Activated CD8-positive, alpha-beta memory T cell treated with anti-CD3 and anti-CD28 coated beads, Interleukin-2, amount 50 U/mL, for 4 hours (primary cell): ENCODE measurements around the gene OCEL1.

Experiments
- DNase-seq: peaks from one replicate; pipeline ENCODE4 v3.0.0-alpha.2; 2020

OCEL1 gene

DNA sequence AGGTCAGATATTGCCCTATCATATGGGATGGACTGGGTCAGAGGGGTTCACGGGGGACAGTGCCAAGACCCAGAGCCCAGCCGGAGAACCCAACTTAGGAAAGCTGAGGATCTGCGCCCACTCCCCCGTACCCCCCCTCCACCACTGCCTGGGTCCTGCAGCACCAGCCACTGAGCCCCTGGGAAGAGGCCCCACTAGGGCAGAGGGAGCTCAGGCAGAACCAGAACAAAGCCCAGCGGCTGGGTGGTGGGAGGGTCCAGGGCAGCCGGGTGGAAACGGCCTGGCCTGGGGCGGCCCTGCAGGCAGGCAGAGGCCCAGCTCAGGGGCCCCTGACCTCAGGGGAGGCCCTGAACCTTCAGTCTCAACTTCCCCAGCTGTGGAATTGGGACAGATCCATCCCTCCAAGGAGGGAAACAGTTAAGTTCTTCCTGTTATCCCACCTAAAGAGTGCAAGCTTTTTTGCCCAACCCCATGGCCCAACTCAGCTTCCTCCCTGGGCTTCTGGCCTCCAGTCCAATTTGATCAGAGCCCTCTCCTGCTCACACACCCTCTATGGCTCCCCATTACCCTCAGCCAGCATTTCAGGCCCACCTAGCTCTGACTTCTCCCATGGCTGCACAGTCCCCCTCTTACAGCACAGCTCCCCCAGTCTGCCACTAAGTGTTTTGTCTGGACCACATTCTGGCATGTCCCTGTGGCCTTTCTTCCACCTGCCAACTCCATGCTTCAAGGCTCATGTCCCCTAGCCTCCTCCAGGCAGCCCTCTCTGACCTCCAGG is 16.6 kb downstream of the OCEL1 start:
- DNase-seq, result no peak

DNA sequence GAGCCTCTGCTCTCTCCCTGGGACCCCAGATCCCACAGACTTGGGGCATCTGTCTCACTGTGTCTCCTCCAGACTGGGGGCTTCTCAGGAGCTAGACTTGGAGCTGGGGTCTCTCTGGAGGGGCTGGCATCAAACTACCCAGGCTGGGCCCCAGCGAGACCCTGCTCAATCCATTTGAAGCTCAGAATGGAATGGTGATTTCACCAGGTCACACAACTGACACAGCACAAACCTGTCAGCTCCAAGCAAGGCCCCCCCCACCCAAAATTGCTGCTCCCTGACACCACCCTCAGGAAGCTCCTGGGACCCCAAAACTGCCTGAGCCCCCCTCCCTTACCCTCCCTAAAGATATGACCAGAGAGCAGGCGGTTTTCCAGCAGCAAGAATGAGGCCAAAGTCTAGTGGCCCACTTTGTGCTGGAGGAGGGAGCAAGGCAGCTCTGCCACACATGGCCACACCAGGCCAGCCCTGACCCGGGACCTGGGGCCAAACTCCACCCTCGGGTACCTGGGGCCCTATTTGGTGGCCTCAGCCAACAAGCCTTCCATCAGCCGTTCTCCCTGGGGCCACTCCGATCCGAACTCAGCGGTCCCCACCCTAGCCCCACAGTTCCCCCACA is 17.3 kb downstream of the OCEL1 start:
- no peak for DNase-seq

DNA sequence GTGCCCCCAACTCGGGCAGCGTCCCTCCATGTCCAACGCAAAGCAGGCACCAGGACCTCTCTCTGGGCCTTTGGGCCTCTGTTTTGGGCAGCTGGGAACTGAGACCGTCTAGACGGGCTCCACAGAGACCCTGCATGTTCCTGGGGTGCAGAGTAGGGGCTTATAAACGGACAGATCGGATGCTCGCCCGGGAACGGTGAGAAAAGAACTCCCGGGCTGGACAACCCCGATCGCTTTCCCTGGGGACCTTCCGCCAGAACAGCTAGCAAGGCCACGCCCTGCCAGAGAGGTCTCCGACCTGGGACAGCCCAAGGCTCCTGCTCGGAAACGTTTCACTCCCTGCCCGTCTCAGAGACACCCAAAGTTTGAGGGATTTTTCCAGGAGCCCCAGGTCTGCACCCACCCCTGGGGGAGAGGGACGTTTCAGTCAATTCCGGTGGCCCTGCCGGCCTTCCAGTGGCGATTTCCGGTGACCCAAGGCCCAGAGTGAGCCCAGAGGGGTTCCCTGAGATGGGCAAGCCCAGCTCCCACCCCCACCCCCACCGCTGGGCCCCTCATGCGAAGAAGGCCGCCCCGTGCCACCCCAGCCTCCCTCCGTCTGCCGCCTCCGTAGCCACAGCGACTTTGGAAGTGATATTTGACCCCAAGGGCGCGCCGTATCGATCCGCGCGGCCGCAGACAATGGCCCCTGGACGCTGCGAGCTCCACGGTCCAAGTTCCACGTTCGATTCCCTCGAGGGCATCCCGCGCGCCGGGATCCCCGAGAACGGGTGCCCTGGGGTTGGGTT is 18.0 kb downstream of the OCEL1 start:
- no peak for DNase-seq

DNA sequence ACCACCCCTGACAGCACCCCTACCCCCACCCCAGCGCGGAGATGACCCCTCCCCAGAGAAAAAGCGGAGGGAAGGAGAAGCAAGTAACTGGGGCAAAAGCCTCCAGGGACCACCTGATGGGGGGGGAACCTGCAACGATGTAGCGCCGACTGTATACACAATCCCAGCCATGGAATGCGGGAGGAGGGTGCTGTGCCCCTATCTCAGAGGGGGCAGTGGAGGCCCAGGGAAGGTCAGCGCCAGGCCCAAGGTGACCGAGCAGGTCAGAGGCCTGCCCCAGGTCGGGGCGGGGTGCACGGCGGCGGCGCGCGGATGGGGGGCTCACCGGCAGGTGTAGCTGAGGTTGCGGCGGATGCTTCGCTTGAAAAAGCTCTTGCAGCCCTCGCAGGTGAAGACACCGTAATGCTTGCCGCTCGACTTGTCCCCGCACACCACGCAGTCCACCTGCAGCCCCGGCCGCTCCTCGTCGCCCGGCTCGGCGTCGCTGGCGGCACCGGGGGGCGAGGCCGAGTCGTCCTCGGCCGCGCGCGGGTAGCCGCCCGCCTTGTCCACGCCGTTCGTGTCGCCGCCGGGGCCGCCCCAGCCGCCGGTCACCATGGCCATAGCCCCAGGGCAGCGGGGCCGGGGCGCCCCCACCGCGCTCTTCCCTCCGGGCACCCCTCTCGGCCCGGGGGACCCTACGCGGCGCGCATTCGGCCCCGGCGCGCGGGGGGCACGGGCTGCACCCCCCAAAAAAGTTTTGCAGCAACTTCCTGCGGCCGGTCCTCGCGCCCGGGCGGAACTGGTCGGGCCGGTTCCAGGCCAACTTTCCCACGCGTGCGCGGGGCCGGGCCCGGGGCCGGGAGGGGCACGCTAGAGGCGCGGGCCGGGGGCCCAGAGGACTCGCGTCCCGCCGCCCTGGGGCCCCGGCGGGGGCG is 18.9 kb downstream of the OCEL1 start:
- no peak for DNase-seq

DNA sequence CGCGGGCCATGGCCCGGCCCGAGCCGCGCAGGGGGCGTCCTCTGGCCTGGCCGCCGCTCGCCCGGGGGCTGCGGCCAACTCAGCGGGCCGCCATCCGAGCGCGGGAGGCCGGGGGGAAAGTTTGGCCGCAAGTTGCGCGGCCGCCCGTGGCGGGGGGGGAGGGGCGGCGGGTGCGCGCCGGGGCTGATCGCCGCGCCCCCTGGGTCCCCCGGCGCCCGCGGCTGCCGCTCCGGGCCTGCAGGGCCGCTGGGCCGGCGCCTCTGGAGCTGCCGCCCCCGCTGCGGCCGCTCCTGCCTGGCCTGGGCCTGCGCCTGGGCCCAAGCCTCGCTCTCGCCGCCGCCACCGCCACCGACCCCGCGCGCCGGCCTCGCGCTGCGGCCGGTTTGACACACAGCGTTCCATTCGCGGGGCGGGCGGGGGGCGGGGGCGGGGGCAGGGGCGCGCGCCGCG is 19.5 kb downstream of the OCEL1 start, which contains the start of gene NR2F6:
Gene NR2F6 (minus strand): TSS at position 385 of the 450 bp plus-strand sequence. CDS start 699 bp downstream, outside the sequence.
- DNase-seq, result no peak

DNA sequence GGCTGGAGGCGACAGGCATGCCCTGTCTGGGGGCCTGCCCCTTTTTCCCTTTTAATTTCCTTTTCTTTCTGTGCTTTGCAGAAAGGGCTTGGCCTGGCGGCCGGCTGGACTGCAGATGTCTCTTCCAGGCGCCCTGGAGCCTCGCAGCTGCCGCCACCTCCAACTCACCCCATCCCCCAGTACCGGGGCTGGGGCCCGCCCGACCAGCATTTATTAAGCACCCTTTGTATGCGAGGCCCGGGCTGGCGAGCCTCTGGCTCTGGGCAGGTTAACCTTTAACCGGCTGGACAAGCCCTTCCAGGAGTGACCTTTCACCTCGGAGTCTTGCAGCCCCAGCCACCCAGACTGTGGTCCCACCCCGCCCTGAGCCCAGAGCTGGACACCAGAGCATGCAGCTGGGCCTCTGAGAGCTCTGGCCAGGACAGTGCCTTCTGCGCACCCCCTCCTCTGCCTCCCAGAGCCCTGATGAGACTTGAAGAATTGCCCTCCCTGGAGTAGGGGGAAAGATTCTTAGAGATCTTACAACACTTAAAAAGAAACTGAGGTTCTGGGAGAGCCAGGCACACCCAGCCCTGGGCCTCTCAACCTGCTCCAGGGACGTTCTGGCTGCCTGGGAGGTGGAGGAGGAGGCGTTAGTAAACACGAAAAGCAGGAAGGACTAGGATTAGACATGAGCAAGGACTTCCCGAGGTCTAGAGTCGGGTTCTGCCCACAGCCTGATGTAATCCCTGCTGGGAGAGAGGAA is 20.8 kb downstream of the OCEL1 start:
- DNase-seq, result no peak

DNA sequence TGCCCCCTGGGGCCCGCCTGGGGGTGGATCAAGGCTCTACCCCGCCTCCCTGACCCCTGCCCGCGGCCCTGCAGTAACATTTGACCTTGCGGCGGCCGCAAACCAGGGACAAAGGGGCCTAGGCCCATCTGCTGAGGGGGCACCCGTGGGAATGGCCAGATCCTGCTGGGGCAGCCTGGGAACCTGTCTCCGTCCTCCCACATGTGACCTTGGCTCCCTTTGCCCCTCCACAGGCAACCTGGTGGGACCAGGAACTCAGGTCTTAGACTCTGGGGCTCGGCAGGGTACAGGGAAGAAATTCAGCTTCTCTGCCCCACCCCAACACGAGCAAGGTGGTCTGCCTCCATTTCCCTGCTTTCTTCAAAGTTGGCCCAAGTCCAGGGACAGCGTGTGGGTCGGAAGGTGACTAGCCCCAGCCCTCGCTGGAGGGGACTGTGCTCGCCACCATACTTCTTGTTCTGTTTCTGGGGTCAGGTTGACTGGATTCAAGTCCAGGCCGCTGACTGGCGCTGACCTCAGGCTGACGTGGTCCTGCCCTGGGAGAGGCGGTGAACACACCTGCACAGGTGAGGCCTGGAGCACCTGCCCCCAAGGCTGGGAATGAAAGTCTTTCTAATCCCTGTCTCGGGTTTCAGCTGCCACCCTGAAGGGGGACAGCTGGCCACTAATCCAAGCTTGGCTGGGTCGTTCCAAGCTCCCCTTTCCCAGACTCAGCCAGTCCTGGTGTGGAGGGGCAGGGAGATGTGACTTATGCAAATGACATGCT is 22.2 kb downstream of the OCEL1 start:
- no peak for DNase-seq

DNA sequence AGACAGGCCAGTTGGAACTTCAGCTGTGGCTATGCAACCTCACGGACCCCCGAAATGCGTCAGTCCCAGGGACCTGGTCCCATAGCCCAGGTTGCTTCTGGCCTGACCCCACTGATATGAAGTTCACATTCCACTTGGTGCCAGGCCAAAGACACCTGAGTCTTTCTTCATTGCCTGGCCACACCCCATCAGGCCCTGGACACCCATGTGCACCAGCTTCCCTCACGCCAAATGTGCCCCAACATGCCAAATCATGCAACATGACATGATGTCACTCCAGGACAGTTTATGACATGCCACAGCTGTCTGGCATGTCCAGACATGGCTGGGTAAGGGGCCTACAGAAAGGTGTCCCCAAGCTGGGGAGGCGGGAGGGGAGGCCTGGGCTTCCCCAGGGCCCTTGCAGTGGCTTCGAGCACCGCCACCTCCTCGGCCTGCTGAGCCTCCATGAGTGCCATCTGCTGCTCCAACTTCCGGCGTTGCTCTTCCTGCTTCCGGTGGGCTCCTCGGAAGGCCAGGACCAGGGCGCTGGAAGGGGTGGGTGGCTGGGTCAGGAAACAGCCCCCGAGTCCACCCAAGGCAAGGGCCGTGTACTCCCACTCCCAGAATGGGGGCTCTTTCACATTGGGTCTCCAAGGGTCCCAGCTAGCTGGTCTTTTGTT is 24.0 kb downstream of the OCEL1 start:
- no peak for DNase-seq

DNA sequence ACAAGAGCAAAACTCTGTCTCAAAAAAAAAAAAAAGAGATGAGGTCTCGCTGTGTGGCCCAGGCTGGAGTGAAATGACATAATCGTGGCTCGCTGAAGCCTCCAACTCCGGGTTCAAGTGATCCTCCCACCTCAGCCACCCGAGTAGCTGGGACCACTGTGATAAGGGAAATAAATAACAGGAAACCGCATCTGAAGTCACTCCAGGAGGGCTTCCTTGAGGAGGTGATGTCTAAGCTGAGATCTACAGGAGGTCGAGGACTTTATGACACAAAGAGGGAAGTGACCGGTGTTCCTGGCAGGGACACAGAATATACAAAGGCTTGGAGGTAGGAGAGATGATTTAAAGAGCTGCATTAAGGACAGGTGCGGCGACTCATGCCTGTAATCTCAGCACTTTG is 28.6 kb downstream of the OCEL1 start:
- no peak for DNase-seq

DNA sequence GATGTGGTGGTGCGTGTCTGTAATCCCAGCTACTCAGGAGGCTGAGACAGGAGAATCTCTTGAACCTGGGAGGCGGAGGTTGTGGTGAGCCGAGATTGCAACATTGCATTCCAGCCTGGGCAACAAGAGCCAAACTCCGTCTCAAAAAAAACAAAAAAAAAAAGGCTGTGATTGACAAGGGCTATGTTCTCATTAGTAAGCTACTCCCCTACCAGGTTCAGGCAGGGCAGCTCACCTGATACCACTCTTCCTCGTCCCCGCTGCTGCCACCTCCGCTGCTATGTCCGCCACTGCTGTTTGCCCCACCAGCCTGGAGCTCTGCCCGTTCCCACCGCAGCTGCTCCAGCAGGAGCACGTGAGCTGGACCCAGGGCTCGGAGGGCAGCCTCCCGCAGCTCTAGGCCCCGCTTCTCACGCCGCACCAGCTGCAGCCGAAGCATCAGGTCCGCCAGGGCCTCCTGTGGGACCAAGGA is 29.2 kb downstream of the OCEL1 start:
- DNase-seq, result no peak

DNA sequence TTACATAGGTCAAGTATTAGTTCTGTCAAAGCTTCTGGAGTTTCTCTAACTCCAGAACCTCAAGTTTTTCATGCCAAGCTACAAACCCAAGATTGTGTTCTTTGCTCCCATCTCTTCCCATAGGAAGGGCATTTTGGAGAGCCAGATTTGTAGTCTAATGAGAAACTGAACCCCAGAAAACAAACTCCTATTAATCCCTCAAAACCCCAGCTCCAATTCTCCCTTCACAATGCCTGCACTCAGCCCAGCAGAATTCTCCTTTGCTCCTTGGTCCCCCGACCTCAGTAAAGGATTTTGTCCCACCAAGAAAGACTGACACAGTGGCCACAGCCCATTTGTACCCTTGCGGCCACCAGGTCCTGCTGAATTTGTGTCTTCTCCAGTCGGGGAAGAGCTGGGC is 30.1 kb downstream of the OCEL1 start:
- no peak for DNase-seq

DNA sequence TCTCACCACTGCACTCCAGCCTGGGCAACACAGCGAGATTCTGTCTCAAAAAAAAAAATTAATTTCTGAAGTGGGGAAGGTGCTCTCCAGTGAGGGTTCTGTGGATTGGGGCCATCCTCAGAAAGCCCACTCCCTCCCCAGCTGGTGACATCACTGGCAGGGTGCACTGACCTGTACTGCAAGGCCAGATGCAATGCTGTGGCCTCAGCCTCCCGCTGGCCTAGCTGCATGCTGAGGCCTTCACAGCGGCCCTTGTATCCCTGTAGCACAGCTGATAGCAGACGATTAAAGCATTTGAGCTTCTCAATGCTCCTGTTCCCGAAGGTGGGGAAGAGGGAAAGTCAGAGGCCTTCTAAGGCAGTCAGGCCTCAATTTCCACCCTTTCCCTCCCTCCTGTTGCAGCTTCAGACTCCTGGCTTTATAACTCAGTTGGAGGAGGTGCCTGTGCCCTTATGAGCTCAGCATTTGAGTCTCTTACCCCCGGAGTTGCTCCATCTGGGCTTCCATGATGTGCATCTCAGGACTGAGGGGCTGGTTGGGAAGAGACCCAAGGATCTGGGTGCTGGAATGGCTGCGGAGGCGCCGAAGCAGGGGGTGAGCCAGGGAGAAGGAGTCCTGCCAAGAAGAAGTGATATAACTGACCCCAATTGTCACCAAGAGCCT is 33.2 kb downstream of the OCEL1 start:
- DNase-seq, result no peak

DNA sequence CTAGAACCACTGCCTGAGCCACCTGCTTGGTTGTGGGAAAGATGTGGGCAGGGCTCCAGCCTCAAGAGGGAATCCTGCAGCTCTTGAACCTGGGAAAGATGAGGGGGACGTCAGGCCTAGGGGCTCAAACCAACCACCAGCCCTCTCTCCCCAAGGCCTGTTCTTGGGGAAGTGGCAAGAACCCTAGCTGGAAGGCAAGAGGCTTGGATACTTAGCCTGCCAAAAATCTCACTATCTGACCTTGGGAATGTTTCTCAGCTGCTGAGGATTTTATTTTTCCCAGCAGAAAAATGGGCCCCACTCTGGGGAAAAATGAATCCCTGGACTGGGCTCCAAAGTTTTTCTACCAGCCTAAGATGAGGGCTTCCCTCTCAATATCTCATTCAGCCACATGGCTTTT is 33.9 kb downstream of the OCEL1 start:
- DNase-seq, result no peak

DNA sequence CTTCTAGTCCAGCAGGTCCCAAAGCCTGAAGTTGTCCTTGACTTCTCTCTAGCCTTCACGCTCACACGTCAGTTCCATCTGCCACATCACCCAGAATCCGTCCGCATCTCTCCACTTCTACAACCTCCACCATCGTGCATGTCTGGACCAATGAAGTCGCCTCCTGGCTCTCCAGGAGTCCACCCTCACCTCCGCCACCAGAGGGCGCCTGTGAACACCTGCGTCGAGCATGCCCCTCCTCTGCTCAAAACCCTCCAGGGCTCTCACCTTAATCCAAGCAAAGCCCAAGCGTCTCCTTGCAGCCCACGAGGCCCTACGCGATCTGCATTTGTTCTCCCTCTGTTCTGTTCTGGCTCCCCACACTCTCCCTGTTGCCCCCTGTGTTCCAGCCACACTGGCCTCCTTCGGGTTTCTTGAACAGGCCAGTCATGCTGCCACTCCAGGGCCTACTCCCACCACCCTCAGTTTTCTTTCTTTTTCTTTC is 34.9 kb downstream of the OCEL1 start:
- peak; percentile 89 for DNase-seq

DNA sequence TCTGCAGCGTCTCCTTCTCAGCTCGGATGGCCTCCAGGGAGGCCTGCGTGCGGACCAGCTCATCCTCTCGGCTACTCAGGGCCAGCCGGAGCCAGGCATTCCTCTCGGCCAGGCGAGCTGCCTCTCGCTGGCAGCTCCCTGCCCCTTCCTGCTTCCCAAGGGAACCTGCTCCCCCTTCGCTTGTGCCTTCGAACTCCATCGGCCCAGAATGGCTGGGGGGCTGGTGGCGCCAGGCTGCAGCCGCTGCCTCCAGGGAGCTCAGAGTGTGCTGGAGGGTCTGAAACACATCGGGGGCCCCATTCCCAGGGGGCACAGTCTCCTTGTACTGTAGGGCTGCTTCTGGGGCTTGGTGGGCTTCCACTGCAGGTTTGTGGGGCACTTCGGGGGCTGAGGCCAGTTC is 36.5 kb downstream of the OCEL1 start:
- no peak for DNase-seq

DNA sequence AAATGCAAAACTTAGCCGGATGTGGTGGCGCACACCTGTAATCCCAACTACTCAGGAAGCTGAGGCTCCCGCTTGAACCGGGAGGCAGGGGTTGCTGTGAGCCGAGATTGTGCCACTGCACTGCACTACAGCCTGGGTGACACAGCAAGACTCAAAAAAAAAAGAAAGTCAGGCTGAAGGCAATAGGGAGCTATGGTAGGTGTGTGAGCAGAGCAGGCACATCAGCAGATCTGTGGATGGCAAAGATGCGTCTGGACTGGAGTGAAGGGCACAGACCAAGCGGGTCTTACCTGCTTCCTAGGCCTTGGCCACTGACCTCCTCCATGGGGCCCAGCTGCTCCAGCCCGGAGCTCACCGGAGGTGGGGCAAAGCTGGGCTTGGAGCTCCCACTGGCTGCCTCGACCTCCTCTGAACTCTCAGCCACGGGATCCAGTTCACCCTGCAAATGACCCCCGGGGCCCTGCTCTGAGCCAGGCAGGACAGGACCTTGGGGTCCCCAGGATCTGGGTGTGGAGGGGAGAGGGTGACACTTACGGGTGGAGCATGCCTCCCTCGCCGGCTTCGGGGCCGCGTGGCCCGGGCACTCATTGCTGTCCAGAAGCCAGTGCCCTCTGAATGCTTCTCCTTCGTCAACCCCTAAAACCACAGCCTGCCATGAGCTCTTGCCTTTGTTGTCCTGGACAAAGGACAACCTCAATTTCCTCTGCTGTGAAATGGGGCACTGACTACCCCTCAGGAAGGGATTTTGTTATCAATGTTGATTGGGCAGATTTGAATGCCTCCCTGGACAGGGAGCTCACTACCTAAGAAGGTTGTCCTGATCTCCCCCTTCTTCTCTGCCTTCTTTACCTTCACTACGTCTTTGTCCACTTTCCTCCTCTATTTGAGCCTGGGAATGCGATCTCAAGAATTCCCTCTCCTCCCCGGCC is 38.0 kb downstream of the OCEL1 start:
- no peak for DNase-seq

DNA sequence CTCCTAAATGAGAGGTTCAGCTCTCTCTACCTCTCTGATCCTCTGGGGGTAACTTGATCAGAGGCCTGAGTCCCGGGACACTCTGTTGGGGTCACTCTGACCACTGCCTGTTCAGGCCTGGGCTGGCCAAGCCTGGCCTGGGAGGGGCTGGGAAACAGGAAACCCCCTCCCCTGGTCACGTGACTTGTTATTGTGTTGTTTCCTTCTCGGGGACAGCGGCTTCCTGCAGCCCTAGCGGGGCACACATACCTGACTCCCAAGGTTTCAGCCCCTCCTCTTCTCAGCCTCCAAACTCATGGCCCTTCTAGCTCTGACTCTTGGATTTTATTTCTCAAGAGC is 38.6 kb downstream of the OCEL1 start, which contains the start of gene USHBP1:
Gene USHBP1 (minus strand): TSS at position 105 of the 339 bp plus-strand sequence. CDS start 446 bp downstream, outside the sequence.
- no peak for DNase-seq

DNA sequence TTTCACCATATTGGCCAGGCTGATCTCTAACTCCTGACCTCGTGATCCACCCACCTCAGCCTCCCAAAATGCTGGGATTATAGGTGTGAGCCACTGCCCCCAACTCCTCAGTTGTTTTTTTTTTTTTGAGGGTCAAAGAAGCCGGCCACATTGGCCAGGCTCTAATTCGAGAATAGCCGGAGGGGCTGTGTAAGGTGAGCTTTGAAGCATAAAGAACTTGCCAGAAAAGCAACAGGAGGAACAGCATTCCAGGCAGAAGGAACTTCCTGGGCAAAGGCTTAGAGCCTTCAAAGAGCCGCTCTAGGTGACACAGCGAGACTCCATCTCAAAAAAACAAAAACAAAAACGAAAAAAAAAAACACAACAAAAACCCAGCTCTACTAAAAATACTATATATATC is 40.0 kb downstream of the OCEL1 start:
- no peak for DNase-seq
